Vagina (tissue), 2 donors: Measurements from ENCODE around the gene LHX4. TPM values are rescaled to one million over a fixed set of nuclear protein-coding genes. Genes with fewer than 3 reads are reported as not detected.

ENCODE experiments used
- DNase-seq, 2 donors: peaks; one replicate each; pipeline ENCODE4 v3.0.0-alpha.2; 2017; ENCODE audit errors: extremely low spot score in 2 of 2
- H3K27ac ChIP-seq: fragments of 200-600 bp; sonication (generic); one replicate; pipeline ENCODE4 v1.5.1; 2019
- H3K27me3 ChIP-seq: fragments of 200-600 bp; sonication (generic); one replicate; pipeline ENCODE4 v1.5.1; 2019
- H3K36me3 ChIP-seq, 2 donors: fragments of 200-600 bp; sonication (generic); one replicate each; pipeline ENCODE4 v1.5.1; 2017 to 2019
- H3K4me1 ChIP-seq: fragments of 200-600 bp; sonication (generic); one replicate; pipeline ENCODE4 v1.5.1; 2019
- H3K4me3 ChIP-seq, 2 donors: fragments of 200-600 bp; sonication (generic); 1 replicate in 1 of 2; 2 replicates in 1 of 2; pipeline ENCODE4 v1.5.1; 2016 to 2019
- H3K9me3 ChIP-seq: fragments of 200-600 bp; sonication (generic); one replicate; pipeline ENCODE4 v1.5.1; 2019
- POLR2A ChIP-seq, 2 donors: fragments of 450-650 bp; IDR thresholded peaks; one replicate each; pipeline ENCODE4 v1.6.1; 2017; ENCODE audit warnings: antibody characterized with exemption in 2 of 2, mild to moderate bottlenecking in 2 of 2, moderate library complexity in 2 of 2
- POLR2AphosphoS5 ChIP-seq, 2 donors: sonication (generic); formaldehyde crosslinking; IDR thresholded peaks; one replicate each; pipeline ENCODE4 v1.9.0; 2017; ENCODE audit warnings: antibody characterized with exemption in 2 of 2, mild to moderate bottlenecking in 2 of 2, low read depth in 1 of 2; ENCODE audit not compliant: insufficient read depth in 1 of 2
- intact Hi-C: fragments of 100-400 bp; cut with DNase I; formaldehyde crosslinking; loops from one replicate; pipeline ENCODE4 v1.15.1; 2023
- total RNA-seq: library from RNA; depleted of rRNA; stranded (reverse); fragments of >200 nt; gene quantifications from one replicate; pipeline ENCODE4 v1.2.3, GENCODE V29; 2016
- TF ChIP-seq, protein P1 (sequence below), 3 experiments: fragments of 450-650 bp in 2 of 3; fragments of 200-600 bp in 1 of 3; sonication (generic) in 1 of 3; IDR thresholded peaks; one replicate each; pipeline ENCODE4 v1.5.1; 2017 to 2019; ENCODE audit warnings: antibody characterized with exemption in 3 of 3, mild to moderate bottlenecking in 2 of 3, moderate library complexity in 2 of 3

The LHX4 gene
- total RNA-seq, 1 donor from 2014 or later: 0.98 TPM

DNA sequence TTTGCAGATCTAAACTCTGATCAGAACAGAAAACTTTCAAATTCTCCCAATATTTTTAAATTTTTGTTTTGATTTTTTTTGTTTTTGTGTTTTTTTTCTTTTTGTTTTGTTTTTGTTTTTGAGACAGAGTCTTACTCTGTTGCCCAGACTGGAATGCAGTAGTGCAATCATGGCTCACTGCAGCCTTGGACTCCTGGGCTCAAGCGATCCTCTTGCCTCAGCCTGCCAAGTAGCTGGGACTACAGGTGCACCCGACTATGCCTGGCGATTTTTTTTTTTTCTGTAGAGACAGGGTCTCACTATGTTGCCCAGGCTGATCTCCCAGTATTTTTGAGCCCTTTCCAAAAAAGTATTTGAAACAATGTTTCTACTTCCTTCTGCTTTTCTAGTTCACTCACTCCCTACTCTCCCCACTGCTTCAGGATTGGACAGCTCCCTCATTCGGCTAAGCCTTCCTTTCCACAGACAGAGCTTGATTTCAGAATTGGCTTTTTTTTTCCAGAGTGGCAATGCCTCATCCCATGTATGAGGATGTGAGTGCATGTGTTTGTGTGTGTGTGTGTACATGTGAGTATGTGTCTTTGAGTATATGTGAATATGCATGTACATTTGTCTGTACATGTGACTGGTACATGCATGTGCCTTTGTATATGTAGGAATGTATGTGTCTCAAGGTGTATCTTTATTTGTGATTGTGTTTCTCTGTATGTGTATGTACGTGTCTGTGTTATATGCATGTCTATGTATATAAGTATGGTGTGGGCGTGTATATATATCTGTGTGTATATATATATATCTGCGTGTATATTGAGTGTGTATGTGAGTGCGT lies 11.9 kb downstream of the LHX4 start:
- H3K27me3 ChIP-seq: peaks cover 3% of the 10 kb centered on the region
- TF ChIP-seq, protein P1, sequence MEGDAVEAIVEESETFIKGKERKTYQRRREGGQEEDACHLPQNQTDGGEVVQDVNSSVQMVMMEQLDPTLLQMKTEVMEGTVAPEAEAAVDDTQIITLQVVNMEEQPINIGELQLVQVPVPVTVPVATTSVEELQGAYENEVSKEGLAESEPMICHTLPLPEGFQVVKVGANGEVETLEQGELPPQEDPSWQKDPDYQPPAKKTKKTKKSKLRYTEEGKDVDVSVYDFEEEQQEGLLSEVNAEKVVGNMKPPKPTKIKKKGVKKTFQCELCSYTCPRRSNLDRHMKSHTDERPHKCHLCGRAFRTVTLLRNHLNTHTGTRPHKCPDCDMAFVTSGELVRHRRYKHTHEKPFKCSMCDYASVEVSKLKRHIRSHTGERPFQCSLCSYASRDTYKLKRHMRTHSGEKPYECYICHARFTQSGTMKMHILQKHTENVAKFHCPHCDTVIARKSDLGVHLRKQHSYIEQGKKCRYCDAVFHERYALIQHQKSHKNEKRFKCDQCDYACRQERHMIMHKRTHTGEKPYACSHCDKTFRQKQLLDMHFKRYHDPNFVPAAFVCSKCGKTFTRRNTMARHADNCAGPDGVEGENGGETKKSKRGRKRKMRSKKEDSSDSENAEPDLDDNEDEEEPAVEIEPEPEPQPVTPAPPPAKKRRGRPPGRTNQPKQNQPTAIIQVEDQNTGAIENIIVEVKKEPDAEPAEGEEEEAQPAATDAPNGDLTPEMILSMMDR (IDR thresholded peaks at IDR 0.05): no peak
- H3K36me3 ChIP-seq: no peaks in the 10 kb centered on the region
- H3K9me3 ChIP-seq: no peaks in the 10 kb centered on the region
- DNase-seq: no peak
- no peak overlapping the region for H3K27ac ChIP-seq
- no peaks in the 10 kb centered on the region for H3K4me1 ChIP-seq
- intact Hi-C loops: no loop called here
- H3K4me3 ChIP-seq: no peak overlapping the region

DNA sequence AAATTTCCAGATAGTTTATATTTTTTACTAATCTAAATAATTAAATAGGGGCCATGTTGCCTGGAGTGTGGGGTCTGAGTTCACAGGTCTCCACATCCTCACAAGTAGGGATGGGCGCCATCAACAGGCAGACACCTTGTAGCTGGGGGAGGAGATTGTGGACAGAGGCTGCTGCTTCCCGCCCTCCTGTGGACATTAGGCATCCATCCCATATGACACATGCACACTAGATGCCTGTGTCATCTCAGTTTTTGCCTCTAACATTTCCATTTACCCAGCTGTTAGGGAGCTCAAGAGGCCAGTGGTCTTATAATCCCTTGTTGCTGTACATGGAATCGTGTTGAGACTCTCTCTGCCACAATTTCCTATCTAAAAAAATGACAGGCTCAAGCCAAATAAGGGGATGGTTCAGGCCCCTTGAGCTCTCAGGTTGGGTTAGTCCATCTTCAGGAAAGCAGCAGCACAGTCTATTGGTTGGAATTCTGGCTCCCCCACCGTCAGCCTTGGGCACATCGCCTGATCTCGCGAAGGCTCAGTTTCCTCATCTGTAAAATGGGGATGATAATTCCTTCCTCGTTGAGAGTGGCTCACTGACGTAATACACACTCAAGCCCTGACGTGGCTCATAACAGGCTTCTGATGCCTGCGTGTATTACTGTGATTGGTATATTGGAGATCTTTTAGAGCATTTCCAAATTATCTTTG lies 13.6 kb downstream of the LHX4 start:
- Histone ChIP-seq H3K27me3 (no peaks in the 10 kb centered on the region), H3K36me3 (no peaks in the 10 kb centered on the region), H3K9me3 (no peaks in the 10 kb centered on the region), H3K27ac (no peak overlapping the region), H3K4me3 (no peak overlapping the region), H3K4me1 (no peaks in the 10 kb centered on the region)
- intact Hi-C loops: no loop called here
- TF ChIP-seq POLR2A (IDR thresholded peaks at IDR 0.05) (no peak), POLR2AphosphoS5 (IDR thresholded peaks at IDR 0.05; ENCODE audit: insufficient read depth in 1 of 2, low read depth in 1 of 2) (no peak)
- TF ChIP-seq, protein P1 (IDR thresholded peaks at IDR 0.05): no peak
- no peak for DNase-seq

DNA sequence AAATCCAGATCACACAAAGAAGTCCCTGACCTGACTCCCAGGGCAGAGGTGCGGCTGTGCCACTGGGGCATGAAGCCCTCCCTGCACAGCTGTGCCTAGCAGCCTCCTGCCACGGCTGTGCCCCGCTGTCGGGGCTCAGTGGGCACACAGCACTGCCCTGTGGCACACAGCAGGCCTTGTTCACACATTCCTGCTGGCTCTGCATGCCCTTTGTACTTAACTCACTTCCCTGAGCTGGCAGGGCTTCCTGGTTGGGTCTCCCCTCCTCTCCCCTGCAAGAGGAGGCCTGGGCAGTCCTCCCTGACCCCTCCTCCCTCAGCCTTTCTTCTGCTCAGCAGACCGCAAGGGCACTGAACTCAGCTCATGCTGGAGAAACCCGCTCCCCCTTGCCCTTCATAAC lies 14.8 kb downstream of the LHX4 start:
- H3K4me1 ChIP-seq: no peaks in the 10 kb centered on the region
- no peaks in the 10 kb centered on the region for H3K36me3 ChIP-seq
- H3K4me3 ChIP-seq: no peak overlapping the region
- intact Hi-C loops: no loop called here
- H3K27ac ChIP-seq: no peak overlapping the region
- TF ChIP-seq, protein P1 (IDR thresholded peaks at IDR 0.05): no peak
- TF ChIP-seq POLR2A (IDR thresholded peaks at IDR 0.05): no peak
- TF ChIP-seq POLR2AphosphoS5 (IDR thresholded peaks at IDR 0.05; ENCODE audit: insufficient read depth in 1 of 2, low read depth in 1 of 2): no peak
- no peaks in the 10 kb centered on the region for H3K27me3 ChIP-seq
- DNase-seq: no peak
- no peaks in the 10 kb centered on the region for H3K9me3 ChIP-seq

DNA sequence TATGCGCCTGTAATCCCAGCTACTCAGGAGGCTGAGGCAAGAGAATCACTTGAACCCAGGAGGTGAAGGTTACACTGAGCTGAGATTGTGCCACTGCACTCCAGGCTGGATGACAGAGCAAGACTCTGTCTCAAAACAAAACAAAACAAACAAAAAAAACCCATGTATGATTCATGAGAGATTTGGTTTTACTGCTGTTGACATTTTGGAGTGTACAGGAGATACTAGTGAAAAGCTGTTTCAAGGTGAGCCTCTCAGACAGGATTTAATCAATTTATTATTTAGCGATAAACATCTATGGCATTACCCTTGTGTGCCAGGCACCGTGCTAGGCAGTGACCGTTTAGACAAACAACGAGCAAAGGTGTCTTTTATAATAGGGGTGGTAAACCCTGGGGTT lies 16.5 kb downstream of the LHX4 start:
- Histone ChIP-seq H3K27ac (no peak overlapping the region), H3K27me3 (no peaks in the 10 kb centered on the region), H3K4me3 (no peak overlapping the region), H3K4me1 (no peaks in the 10 kb centered on the region), H3K9me3 (no peaks in the 10 kb centered on the region), H3K36me3 (no peaks in the 10 kb centered on the region)
- TF ChIP-seq, protein P1 (IDR thresholded peaks at IDR 0.05): no peak
- TF ChIP-seq POLR2AphosphoS5 (IDR thresholded peaks at IDR 0.05; ENCODE audit: insufficient read depth in 1 of 2, low read depth in 1 of 2) (no peak), POLR2A (IDR thresholded peaks at IDR 0.05) (no peak)
- DNase-seq: no peak
- intact Hi-C loops: no loop called here

DNA sequence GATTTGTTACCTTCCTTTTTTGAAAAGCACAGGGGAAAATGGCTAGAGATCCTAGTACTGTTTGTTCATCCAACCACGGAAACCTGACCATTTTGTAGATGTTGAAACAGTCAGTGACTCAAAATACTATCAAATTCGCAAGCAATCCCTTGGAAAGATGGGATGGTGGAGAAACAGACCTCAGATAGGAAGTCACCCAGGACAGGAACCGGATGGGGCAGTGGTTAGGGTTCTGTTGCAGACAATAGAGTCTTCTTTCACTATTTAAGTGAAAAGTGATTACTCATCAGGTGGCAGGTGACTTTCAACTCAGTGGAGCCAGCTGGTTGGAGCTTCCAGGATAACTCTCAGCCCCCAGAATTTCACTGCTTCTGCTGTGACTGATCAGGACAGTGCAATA lies 17.0 kb downstream of the LHX4 start:
- Histone ChIP-seq H3K36me3 (no peaks in the 10 kb centered on the region), H3K9me3 (no peaks in the 10 kb centered on the region), H3K27me3 (no peaks in the 10 kb centered on the region), H3K4me1 (no peaks in the 10 kb centered on the region), H3K4me3 (no peak overlapping the region), H3K27ac (no peak overlapping the region)
- no peak for TF ChIP-seq POLR2A (IDR thresholded peaks at IDR 0.05)
- TF ChIP-seq, protein P1 (IDR thresholded peaks at IDR 0.05): no peak
- TF ChIP-seq POLR2AphosphoS5 (IDR thresholded peaks at IDR 0.05; ENCODE audit: insufficient read depth in 1 of 2, low read depth in 1 of 2): no peak
- no peak for DNase-seq
- intact Hi-C loops: no loop called here
